ENCODE data around the gene ADGRV1.
"Not testable (repeated sequence)": the region's sequence is repeated elsewhere in the genome, so short reads cannot be mapped to it uniquely, and the experiment has no call there.

The ADGRV1 gene

DNA sequence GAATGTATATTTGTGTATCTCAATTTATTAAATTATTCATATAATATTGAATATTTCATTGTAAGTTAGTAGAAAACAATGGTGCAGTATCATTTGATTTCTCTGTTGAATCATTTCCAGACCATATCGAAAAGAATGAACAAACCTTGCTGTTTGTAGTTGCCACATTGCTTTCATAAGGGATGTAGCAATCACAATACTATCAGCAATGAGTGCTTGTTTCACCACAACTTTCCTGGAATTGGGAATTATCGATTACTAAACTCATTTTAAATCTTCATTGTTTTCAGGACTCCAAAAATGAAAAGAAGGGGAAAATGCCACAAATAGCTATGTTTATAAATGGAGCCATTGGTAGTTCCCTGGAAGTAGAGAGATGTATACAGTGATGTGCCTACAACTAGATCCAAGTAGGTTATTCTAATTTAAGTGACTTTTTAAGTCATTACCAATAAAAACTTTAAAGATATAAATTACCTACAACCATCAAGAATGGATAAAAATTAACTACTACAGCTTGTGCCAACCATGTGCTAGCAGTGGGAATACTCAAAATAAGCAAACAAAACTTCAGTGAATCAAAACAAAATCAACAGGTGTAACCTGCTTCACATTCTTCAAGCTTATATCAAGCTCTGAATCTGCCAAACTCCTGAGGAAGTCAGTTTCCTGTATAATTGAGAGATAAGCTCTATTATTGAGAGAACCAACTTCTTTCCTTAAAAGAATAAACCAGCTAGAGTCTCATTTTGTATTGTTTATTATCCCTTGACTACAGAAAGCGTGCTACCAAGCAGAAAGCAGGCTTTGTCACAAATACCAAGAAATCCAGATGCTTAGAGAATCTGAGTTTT lies 358.6 kb downstream of the ADGRV1 start:
- DNase-seq, result no peak

DNA sequence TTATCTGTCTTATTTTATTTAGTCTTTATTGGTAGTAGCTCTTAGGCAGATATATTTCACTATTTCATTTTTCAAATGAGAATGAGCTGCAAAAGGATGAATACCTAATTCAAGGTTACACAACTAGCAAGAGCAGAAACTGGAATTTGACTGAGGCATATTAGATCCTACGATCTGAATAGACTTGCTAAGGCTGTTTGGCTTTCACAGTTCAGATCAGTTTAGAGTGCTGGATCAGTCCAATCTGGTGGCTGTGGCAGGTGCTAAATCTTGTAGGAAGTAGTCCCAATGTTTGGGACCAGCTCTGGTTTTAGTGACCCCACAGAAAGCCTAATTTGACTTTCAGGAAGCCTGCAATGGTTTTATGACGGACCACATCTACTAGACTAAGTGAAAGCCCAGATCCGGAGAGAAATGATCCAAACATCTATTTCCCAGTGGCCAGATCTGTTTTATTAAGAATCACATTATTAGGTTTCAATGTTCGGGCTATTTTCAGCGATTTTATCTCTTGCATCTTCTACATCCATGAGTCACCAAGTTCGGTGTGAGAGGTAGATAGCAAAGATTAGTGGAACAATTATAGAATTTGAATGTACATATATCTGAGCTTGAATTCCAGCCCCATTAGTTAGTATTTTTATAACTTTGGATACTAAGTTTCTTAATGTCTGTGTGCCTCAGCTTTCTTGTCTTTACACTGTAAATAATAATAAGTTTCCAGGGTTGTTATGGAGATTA lies 359.5 kb downstream of the ADGRV1 start:
- no peak for DNase-seq

- DNase-seq, result no peak
Measured at GRCh38 chr5:90921418-90921973, 362.9 kb downstream of the ADGRV1 start.

- not testable (repeated sequence) for DNase-seq
Measured at GRCh38 chr5:90924222-90924621, 365.6 kb downstream of the ADGRV1 start.

- DNase-seq, result not testable (repeated sequence)
Measured at GRCh38 chr5:90929013-90929839, 370.6 kb downstream of the ADGRV1 start.

GRCh38 chr5:90930062-90930461 lies 371.5 kb downstream of the ADGRV1 start:
- no peak for DNase-seq

- DNase-seq, result no peak
Measured at GRCh38 chr5:90930756-90931431, 372.3 kb downstream of the ADGRV1 start.

DNA sequence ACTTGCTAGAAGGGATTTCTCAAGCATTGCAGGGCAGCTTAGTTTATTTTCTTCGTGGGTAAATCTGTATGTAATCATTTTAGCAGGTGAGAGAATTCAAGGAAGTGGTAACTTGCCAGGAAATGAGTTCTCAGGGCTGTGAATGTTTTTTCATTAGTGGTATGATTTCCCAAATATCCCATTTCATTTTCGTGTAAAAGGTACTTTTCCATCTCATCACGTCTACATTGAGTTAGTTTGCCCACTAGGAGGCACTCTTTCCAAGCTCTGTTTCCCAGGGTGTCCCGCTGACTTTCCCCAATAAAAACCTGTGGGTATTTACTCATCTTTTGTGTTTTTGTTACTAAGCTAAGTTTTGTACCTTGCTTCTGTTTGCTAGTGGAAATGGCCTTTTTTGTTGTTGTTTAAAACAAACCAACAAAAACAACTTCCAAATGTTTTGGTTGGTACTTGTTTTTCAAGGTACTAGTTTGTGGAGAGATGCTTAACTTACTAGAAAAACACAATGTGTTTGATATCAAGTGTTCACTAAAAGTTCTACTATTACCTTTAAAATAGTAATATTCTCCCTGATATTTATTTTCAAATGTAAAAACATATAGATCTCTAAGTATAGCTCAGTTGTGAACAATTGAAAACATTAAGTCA lies 373.6 kb downstream of the ADGRV1 start:
- DNase-seq, result peak; percentile 9 to 41

DNA sequence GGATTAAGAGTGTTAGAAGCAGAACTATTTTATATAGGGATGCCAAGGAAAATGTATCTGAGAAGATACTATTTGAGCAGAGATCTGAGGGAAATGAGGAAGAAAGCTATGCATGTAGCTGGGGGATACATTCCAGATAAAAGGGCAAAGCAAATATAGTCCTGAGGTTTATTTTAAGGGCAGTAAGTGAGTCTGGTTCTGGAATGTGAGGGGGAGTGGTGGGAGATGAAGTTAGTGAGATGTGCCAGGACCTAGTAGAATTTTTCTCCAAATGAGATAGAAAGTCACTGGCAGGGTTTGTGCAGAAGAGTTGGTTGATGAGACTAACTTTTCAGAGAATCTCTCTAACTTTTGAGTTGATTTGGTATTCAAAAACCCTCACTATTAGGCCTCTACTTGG lies 374.7 kb downstream of the ADGRV1 start:
- no peak for DNase-seq

GRCh38 chr5:90934091-90934719 lies 375.6 kb downstream of the ADGRV1 start:
- DNase-seq, result no peak

DNA sequence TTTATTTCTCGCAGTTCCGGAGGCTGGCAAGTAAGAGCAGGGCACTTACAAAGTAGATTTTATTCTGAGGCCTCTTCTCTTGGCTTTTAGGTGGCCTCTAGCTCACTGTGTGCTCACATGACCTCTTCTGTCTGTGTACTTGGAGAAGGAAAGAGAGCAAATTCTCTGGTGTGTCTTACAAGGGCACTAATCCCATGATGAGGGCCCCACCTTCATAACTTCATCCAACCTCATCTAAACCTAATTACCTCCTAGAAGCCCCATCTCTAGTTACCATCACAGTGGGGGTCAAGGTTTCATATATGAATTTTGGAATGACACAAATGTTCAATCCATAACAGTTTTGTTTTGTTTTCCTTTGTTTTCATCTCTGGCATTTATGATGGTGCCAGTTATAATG lies 376.1 kb downstream of the ADGRV1 start:
- no peak for DNase-seq

DNA sequence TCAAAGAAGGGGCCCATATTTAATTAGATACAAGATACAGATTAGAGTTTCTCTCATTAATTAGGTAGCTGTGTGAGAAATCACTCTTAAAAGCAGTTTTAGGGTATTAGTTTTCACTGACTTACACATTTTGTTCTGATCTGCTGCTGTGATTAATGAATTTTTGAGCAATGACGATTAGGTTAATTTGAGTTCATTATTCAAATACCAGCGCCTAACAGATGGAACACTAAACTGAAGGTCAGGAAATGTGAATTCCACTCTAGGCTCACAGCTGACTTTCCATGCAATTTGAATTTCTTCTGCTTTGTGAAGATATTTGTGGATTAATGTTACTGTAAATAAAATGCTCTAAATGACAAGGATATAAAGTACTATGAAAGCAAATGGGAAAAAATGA lies 380.6 kb downstream of the ADGRV1 start:
- no peak for DNase-seq

DNA sequence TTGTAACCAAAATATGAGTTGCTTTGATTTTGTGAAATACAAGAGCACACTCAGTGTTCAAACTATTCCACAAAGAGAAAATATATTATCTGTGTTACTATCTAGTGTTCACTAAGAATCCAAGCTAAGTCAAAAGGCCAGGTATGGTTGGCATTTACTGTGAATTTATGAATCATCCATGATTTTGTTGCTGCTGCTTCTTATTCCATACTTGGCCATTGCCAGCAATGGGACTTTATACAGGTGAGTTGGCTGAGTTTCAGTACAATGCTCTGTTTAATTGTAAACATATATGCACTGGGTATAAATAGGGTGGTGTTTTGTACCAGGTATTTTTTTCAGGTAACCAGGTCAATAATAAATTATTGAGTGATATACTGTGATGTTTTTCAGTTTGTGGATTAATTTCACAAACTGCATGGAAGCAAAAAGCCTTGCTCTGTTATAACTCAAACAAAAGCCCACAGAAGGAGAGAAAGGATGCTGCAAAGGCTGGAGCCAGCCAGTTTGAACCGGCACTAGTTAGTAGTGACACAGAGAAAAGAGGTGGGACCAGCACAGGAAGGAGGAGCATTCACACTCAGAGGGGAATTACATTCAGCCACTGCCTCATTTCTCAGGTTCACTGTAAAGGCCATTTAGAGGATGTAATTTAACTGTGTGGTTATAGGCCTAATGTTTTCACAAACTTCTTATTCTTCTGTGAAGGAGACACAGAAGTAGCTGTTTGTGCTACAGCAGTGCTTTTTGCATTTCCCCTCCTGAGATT lies 381.8 kb downstream of the ADGRV1 start:
- DNase-seq, result peak; percentile 4 to 11

- no peak for DNase-seq
Measured at GRCh38 chr5:90941002-90941720, 382.6 kb downstream of the ADGRV1 start.

DNA sequence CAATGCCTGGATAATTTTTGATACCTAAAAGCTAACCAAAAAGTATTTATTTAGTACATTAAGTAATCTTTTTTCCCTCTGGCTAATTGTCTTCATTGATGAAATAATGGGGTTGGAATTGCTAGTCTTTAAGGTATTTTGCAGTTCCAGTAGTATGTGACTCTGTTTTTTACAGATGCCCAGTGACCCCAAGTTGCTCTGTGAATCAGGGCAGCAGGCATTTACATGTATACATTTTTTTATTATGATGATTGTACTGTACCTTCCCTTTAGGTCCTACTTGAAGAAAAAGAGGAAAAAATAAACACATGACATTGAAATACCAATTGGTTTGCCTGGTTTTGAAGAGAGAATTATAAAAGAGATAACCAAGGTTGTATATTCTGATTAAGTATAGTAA lies 385.5 kb downstream of the ADGRV1 start:
- no peak for DNase-seq

GRCh38 chr5:90947667-90948066 lies 389.1 kb downstream of the ADGRV1 start:
- no peak for DNase-seq

DNA sequence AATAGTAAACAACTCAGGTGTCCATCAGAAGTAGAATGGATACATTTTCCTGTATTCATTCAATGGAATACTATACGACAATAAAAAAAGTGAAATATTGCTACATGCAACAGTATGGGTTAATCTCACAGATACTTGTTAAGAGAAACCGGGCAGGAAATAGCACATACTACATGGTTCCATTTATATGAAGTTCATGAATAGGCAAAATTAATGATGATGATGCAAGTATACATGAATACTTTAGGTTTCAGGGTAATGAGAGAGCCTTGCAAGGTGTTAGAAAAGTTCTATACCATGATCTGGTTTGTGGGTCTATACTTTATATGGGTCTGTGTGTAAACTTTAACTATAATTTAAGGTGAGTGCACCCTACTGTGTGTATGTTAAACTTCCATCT lies 390.4 kb downstream of the ADGRV1 start:
- no peak for DNase-seq

GRCh38 chr5:90949469-90950358 lies 391.1 kb downstream of the ADGRV1 start:
- no peak for DNase-seq

Measured in stimulated activated CD4-positive, alpha-beta T cell treated with anti-CD3 and anti-CD28 coated beads, Interleukin-2, amount 100 ng/mL, for 48 hours (primary cell).